Measurements from ENCODE around the gene STT3B.

STT3B gene

DNA sequence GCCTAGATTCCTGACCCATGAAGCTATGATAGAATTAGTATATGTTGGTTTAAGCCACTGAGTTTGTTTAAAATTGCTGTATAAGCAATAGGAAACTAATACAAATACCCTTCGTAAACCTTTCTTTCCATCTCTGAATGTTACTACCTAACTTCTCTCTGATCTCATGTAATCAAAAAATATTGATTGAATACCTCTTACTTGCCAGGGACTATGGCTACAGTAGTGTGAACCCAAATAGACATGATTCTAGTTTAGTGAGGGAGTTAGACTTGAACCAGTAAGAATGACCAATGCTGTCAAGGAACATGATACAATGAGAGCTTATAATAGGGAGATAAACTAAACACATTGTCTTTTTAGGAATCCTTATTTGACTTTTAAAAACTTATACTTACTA is 19.4 kb downstream of the STT3B start:
- DNase-seq (ENCODE audit: low read depth) = no peak

DNA sequence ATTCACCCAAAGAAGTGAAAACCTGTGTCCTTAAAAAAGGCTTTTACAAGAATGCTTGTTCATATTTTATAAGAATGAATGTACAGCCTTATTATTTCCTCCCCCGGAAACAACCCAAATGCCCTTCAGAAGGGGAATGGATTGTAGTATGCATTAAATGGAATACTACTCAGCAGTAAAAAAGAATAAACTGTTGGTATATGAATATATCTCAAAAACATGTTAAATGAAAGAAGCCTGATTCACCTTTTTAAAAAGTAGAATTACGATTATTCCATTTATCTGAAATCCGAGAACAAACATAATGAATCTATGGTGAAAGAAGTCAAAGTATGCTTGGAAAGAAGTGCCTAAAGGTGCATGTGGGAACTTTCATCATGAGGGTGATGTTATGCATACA is 20.5 kb downstream of the STT3B start:
- no peak for DNase-seq (ENCODE audit: low read depth)

DNA sequence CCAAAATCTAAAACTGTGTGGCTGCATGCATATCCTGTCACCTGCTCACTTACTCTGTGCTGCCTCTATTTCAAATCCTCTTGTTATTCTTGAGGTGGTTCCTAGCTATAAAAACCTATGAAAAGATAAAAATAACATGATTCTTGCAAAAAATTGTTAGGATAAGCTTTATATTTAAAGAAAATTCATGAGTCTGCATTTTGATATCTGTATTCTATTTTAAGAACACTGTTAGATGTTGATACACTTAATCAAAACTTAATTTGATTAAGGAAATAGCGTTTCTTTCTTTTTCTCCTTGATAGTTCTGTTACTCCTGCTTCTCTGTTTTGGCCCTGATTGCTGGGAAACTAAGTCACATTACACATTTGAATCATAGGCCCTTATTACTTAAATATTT is 22.5 kb downstream of the STT3B start:
- DNase-seq (ENCODE audit: low read depth) = no peak

DNA sequence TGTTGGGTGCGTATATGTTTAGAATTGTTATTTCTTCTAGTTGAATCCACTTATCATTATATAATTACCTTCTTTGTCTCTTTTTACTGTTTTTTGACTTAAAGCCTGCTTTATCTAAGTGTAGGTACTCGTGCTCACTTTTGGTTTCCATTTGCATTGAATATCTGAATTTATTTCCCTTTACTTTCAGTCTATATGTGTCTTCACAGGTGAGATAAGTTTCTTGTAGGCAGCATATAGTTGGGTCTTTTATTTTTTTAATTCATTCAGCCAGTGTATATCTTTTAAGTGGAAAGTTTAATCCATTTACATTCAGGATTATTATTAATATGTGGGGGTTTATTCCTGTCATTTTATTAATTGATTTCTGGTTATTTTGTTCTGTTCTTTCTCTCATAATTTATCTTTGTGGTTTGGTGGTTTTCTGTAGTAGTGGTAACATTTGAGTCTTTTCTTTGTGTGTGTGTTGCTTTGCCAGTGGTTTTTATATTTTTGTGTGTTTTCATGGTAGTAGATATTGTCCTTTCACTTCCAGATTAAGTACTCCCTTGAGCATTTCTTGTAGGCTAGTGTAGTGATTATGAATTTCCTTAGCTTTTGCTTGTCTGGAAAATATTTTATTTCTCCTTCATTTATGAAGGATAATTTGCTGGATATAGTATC is 27.3 kb downstream of the STT3B start:
- DNase-seq (ENCODE audit: low read depth) = no peak

DNA sequence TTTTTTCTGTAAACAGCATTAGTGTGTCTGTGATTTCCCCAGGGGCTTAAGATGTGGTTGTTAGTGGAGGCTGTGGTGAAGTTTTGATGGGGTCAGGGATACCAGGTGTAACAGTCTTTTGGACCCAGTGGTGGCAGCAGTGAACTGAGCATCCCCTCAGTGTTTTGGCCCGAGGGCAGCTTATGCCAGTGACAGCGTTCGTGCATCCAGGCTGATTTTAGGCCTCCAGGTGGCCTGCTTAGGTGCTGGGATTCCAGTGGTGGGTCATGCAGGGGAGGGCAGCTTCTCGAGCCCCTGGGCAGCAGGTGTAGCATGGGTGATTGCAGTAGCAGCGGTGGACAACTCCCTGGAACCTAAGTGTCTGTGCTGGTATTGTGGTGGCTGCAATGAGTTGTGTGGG is 29.2 kb downstream of the STT3B start:
- no peak for DNase-seq (ENCODE audit: low read depth)

DNA sequence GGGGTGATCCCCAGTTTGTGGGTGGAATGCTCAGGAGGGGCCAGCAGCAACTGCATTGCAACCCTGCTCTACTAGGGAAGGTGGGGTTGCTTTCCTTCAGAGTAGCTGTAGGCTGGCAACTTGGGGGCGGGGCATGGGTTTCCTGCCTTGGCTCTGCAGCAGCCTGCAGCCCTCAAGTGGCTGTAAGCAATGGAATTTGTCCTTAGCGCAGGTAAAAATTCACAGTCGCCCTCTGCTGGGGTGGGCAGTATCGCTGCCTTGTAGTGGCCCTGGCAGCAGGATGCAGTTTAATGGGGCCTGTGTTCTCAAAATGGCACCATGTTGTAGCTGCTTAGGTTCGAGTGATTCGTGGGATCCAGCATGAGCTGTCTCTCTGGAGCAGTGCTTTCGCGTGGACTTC is 29.8 kb downstream of the STT3B start:
- DNase-seq (ENCODE audit: low read depth) = no peak

DNA sequence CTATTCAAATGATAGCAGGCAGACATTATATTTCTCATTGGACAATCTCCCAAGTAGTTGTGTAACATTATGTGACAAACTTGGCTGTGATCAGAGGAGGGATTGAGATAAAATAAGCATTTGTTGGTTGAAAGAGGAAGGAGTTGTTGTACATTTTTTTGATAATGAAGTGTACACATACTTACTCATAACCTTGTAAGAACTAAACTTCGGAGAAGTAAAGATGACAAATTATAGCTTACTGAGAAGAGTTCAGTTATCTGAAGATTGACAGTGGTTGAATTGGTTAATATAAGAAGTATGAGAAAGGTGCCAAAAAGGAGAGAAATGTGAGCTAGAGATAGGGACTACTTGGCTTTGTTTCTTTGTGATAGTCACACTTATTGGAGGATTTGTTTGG is 32.6 kb downstream of the STT3B start:
- no peak for DNase-seq (ENCODE audit: low read depth)

DNA sequence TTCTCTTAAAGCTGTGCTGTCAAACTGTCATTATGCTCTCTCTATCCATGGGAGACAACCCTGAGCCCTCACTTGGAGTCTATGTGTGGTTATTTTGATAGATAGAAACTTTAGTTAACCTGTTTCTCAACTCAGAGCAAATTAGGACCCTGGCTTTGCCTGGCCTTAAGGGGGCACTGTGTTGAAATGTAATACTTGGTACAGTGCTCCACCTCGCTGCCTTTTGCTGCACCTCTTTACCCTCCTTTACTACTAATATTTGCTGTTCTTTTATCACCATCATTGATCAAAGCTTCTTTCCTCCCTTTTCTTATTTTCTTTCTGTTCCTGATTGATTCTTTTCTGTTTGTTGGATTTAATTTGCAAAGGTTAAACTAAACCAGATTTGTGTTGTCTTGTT is 34.3 kb downstream of the STT3B start:
- DNase-seq (ENCODE audit: low read depth) = no peak

DNA sequence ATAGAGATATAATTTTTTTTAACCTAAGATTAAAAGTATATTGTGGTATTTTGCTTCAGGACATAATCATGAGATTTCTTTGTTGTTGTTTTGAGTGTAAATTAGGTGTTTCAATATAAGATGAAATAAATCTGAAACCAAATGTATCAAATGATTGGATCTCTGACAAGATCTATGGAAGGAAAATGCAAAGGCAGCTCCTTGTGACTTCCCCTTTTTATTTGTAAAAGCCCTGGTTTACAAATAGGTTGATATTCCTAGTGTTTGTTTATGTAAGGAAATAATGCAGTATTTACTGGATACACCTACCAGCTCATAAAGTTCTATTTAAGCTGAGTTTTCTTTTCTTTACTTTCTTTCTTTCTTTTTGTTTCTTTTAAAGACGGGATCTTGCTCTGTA is 35.9 kb downstream of the STT3B start:
- no peak for DNase-seq (ENCODE audit: low read depth)

DNA sequence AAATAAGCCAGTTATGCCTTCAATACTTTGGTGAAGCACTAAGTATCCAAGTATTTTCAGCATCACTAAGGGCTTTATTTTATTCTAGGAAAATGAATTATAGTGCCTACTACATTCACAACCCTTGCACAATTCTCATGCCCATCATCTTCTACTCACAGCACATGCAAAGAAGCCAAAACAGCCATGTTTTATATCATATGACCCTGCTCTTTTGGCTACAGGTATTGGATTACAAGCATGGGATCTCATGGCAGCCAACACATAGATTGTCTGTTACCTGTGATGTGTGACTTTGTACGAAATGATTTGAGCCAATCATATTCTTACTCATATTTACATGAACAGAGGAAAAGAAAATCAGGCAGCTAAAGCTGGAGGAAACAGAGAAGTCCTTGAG is 38.6 kb downstream of the STT3B start:
- DNase-seq (ENCODE audit: low read depth) = no peak

DNA sequence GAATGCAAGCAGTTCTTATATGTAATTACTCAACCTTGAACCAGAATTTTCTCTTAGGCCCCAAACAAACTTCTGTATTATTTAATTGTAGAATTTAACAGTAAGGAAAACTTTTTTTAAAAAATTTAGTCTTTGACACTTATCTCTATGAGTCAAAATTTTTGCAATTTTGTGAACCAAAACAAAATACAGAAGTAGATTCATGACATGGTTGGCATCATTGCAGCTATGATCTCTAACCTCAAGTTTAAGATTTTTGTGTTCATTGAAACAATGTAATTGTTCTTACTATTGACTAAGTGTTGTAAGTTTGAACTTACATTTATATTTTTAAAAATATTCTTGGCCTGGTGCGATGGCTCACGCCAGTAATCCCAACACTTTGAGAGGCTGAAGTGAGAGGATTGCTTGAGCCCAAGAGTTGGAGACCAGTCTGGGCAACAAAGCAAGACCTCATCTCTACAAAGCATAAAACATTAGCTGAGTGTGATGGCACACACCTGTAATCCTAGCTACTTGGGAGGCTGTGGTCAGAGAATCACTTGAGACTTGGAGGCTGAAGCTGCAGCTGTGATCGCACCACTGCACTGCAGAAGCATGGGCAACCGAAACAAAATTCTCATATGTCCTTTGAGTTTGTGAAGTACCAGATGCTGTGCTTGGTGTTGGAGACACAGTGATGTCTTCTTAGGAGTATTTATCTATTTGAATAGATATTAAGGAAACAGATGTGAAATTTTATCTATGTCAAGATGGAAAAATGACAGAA is 39.7 kb downstream of the STT3B start:
- no peak for DNase-seq (ENCODE audit: low read depth)

DNA sequence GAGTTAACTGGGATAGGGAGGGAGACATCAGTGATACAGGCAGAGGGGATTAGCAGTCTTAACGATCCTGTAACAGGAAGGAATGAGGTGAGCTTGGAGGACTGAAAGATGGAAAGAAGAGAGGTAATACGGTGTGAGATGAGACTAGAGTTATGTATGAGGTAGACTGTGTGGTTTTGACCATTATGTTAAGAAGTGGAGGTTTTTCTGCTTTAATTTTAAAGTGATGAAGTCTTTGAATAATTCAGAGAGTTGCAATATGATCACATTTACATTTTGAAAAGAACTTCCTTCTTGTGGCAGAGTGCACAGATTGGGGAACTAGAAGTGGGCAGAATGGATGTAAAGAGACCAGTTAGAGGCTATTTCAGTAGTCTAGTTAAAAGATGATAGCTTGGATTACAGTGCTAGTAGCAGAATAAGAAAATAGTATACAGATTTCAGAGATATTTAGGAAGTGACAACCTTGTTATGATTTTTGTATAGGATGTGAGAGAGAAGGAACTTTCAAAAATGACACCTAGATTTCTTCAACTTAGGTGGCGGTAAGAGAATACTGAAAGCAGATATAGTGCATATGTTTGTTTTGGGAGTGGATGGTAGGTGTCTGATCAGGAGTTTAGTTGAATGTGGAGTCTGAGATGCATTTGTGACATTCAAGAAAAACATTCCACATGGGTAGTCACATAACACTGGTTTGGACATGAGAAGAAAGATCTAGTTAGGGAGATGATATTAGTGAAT is 40.5 kb downstream of the STT3B start:
- DNase-seq (ENCODE audit: low read depth) = no peak

DNA sequence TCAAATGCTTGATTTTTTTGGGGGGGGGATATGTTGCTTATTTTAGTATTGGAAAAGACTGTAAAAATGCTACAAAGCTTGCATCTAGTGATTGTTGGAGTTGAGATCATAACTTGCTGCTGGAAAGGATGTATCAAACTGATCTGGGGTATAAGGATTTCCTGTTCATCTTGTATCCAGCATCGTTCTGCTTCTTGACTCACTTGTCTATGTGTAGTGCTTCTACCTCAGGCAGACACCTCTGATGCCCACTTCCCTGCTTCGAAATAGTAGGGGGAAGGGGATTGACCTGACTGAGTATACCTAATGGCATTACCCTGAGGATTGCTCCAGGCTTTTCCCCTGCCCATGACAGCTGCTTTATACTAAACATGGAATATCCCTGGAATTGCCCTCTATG is 42.7 kb downstream of the STT3B start:
- DNase-seq (ENCODE audit: low read depth) = no peak

DNA sequence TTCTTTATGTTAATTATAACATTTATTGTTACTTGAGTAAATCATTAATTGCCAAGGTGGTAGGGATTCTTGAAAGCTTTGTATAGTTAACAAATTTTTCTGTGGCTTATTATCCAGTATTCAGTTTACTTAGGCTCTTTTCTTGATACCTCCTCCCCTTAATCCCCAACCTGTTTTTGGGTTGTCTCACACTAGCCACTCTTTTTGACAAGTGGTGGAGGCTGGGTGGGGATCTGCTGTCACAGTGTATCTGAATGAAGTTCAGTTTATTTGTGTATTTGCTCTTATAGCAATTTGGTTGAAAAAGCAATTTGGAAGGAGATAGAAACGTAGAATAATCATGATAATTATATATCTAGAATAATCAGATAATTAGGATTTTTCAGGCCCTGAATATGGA is 43.8 kb downstream of the STT3B start:
- no peak for DNase-seq (ENCODE audit: low read depth)

DNA sequence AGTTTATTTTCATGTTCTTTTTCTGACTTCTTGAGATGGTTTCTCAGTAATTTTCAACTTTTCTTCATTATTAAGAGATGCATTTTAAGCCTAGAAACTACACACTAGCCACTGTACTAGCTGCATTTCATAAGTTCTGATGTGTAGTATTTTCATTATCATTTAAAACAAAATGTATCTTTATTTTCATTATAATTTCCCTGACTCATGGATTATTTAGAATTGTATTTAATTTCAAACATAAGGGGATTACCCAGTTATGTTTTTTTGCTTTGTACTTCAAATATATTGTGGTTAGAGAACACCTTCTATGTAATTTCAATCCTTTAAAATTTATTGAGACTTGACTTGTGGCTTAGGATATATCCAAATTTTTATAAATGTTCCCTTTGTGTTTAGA is 44.5 kb downstream of the STT3B start:
- no peak for DNase-seq (ENCODE audit: low read depth)

DNA sequence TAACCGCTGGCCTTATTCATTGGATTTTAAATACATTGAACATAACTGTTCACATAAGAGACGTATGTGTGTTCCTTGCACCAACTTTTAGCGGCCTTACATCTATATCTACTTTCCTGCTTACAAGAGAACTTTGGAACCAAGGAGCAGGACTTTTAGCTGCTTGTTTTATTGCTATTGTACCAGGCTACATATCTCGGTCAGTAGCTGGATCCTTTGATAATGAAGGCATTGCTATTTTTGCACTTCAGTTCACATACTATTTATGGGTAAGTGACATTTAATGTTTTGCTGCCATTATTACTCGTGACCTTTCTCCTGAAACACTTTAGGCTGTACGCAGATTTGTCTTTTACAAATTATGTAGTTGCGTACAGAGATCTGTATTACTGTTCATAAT is 47.1 kb downstream of the STT3B start:
- DNase-seq (ENCODE audit: low read depth) = no peak

DNA sequence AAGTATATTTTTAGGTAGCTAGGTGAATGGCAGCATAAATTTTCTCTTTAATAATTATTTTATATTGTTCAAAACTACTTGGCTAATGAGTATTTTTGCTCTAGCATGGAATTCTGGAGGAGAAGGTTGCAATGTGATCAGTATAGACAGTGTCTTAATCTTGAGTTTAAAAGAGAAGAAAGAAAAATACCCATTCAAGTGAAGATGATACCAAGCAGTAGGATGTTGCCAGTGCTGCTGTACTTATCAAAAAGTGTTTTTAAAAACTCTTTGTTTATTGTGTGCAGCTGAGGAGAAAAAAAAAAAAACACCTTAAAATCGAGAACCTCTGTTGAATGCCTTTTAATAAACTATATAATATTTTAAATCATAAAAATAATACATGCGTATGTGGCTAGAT is 47.9 kb downstream of the STT3B start:
- DNase-seq (ENCODE audit: low read depth) = no peak

DNA sequence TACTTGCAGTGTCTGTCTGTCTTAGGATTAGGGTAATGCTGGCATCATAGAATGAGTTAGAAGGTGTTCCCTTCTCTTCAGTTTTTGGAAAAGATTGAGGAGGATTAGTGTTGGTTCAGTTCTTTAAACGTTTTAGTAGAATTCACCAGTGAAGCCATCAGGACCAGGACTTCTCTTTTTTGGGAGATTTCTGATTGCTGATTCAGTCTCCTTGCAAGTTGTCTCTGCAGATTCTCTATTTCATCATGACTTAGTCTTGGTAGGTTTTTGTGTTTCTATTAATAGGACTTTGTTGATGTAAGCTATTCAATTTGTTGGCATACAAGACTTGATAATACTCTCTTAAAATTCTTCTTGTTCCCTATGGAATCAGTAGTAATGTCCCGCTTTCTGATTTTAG is 48.9 kb downstream of the STT3B start:
- DNase-seq (ENCODE audit: low read depth) = no peak

DNA sequence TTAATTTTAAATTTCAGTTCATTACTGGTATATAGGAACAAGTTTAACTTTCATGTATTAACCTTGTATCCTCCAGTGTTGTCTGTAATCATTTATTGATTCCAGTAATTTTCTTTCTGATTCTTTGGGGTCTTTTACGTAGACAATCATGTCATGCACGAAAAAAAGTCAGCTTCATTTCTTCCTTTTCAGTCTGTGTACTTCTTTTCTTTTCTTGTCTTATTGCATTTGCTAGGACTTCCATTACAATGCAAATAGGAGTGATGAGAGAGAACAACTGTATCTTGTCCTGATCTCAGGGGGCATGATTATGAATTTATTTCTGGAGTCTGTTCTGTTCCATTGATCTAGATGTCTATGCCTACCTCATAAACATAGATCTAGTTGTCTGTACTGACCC is 56.5 kb downstream of the STT3B start:
- DNase-seq (ENCODE audit: low read depth) = no peak

DNA sequence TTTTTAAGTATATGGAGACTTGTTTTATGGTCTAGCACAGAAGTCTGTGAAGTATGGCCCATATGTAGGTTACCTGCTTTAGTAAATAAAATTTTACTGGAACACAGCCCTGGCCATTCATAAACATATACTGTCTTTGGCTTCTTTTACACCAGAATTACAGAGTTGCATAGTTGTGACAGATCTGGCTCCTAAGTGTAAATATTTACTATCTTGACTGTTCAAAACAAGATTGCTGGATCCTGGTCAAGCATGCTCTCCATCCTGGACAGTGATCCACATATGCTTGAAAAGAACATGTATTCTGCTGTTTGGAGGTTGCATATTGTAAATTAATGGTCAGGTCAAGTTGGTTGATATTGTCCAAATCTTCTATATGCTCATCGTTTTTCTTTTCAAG is 57.9 kb downstream of the STT3B start:
- DNase-seq (ENCODE audit: low read depth) = no peak

DNA sequence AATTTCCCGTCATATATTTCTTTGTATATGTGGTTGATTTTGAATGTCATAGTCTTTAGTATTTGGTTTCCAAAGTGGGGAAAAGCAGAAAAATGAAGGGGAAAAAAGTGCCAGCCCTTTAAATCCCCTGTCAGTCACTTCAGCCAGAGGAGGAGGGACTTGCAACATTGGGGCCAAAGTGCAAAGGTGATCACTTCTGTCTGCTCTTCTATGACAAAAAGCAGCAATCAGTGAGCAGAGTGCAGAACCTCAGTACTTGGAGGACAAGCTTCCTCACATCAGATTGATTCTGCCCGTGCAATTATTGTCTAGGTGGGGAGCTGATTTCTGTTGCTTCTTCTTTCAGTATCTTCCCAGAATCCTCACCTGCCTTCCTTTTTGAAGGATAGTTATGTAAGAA is 60.0 kb downstream of the STT3B start:
- DNase-seq (ENCODE audit: low read depth) = no peak

DNA sequence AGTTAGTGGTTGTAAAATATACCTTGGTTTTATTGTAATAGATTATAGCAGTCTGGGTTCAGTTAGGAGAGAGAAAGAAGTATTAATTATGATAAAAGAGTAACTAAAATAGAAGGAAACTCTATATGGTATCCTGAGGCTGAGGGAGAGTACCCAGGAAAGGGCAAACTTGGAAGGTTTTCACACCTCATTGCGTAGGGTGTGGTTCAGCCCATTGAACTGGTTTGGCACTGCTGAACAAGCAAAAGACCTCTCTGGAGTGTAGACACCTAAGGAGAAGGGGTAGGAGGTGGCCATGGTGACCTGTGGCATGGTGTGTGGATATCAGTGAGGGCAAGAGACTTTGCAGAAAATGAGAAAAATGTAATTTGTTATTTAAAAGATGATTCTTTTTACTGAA is 63.5 kb downstream of the STT3B start:
- DNase-seq (ENCODE audit: low read depth) = no peak

DNA sequence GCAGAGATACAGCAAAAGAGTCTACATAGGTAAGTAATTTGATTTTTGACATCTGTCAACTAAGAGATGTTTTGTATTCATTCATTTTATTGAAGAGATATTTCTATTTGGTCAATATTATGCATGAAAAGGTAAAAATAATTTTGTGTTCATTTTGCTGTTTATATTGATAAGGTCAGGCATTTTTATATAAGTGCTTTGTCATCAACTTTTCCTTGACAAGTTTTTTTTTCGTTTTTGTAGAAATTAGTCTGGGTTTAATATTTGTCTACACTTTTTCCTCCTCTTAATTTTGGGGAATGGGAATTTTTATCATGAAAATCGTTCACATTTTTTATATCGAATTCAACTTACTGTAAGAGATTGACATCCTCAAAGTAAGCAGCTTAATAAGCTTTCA is 67.7 kb downstream of the STT3B start:
- no peak for DNase-seq (ENCODE audit: low read depth)

Measured in fibroblast of the conjunctiva (primary cell).